ENCODE data around the gene CPNE4.

Gene CPNE4

GRCh38 chr3:131669600-131669999 is 365.2 kb downstream of the CPNE4 start:
- H3K36me3 ChIP-seq (ENCODE audit: insufficient read depth, low read length) = no peaks in the 10 kb centered on the region
- no peak overlapping the region for H3K9ac ChIP-seq (ENCODE audit: low read depth, low read length, poor library complexity, severe bottlenecking)
- no peaks in the 10 kb centered on the region for H3F3A ChIP-seq (ENCODE audit: low read depth)
- H3K4me3 ChIP-seq (ENCODE audit: low read length, poor library complexity, severe bottlenecking) = no peak overlapping the region
- no peaks in the 10 kb centered on the region for H3K27me3 ChIP-seq (ENCODE audit: insufficient read depth, low read length, poor library complexity, severe bottlenecking)
- no peaks in the 10 kb centered on the region for H3K4me1 ChIP-seq (ENCODE audit: insufficient read depth, low read length, poor library complexity, severe bottlenecking)
- H2AFZ ChIP-seq (ENCODE audit: low read length) = no peak overlapping the region
- H3K9me2 ChIP-seq (replicated peaks; ENCODE audit: low read depth, low read length) = no peaks in the 10 kb centered on the region
- TF ChIP-seq EZH2phosphoT487 (IDR thresholded peaks at IDR 0.05; ENCODE audit: borderline replicate concordance) (no peak), CTCF (conservative IDR thresholded peaks at IDR 0.05; ENCODE audit: low read length) (no peak)
- H3K4me2 ChIP-seq (ENCODE audit: low read depth, low read length, poor library complexity, severe bottlenecking) = no peak overlapping the region
- no peaks in the 10 kb centered on the region for H4K20me1 ChIP-seq (ENCODE audit: insufficient read depth, low read length, poor library complexity, severe bottlenecking)
- H3K9me3 ChIP-seq (ENCODE audit: insufficient read depth, low read depth, low read length) = no peaks in the 10 kb centered on the region
- H3K79me2 ChIP-seq (ENCODE audit: insufficient read depth, low read length) = no peaks in the 10 kb centered on the region

GRCh38 chr3:131658771-131659170 is 376.0 kb downstream of the CPNE4 start:
- Histone ChIP-seq H3K79me2 (ENCODE audit: insufficient read depth, low read length) (no peaks in the 10 kb centered on the region), H3K4me1 (ENCODE audit: insufficient read depth, low read length, poor library complexity, severe bottlenecking) (no peaks in the 10 kb centered on the region), H3F3A (ENCODE audit: low read depth) (no peaks in the 10 kb centered on the region), H3K4me3 (ENCODE audit: low read length, poor library complexity, severe bottlenecking) (no peak overlapping the region), H3K36me3 (ENCODE audit: insufficient read depth, low read length) (no peaks in the 10 kb centered on the region), H3K4me2 (ENCODE audit: low read depth, low read length, poor library complexity, severe bottlenecking) (no peak overlapping the region), H4K20me1 (ENCODE audit: insufficient read depth, low read length, poor library complexity, severe bottlenecking) (no peaks in the 10 kb centered on the region), H3K9me2 (replicated peaks; ENCODE audit: low read depth, low read length) (no peaks in the 10 kb centered on the region), H2AFZ (ENCODE audit: low read length) (no peak overlapping the region), H3K9me3 (ENCODE audit: insufficient read depth, low read depth, low read length) (no peaks in the 10 kb centered on the region), H3K9ac (ENCODE audit: low read depth, low read length, poor library complexity, severe bottlenecking) (no peak overlapping the region), H3K27me3 (ENCODE audit: insufficient read depth, low read length, poor library complexity, severe bottlenecking) (no peaks in the 10 kb centered on the region)
- TF ChIP-seq CTCF (conservative IDR thresholded peaks at IDR 0.05; ENCODE audit: low read length) = no peak
- no peak for TF ChIP-seq EZH2phosphoT487 (IDR thresholded peaks at IDR 0.05; ENCODE audit: borderline replicate concordance)

- no peak overlapping the region for H3K4me3 ChIP-seq (ENCODE audit: low read length, poor library complexity, severe bottlenecking)
- no peaks in the 10 kb centered on the region for H3K4me1 ChIP-seq (ENCODE audit: insufficient read depth, low read length, poor library complexity, severe bottlenecking)
- no peaks in the 10 kb centered on the region for H4K20me1 ChIP-seq (ENCODE audit: insufficient read depth, low read length, poor library complexity, severe bottlenecking)
- TF ChIP-seq CTCF (conservative IDR thresholded peaks at IDR 0.05; ENCODE audit: low read length) = no peak
- TF ChIP-seq EZH2phosphoT487 (IDR thresholded peaks at IDR 0.05; ENCODE audit: borderline replicate concordance) = no peak
- H3K9ac ChIP-seq (ENCODE audit: low read depth, low read length, poor library complexity, severe bottlenecking) = no peak overlapping the region
- H3F3A ChIP-seq (ENCODE audit: low read depth) = no peaks in the 10 kb centered on the region
- no peaks in the 10 kb centered on the region for H3K9me3 ChIP-seq (ENCODE audit: insufficient read depth, low read depth, low read length)
- no peaks in the 10 kb centered on the region for H3K36me3 ChIP-seq (ENCODE audit: insufficient read depth, low read length)
- H3K79me2 ChIP-seq (ENCODE audit: insufficient read depth, low read length) = no peaks in the 10 kb centered on the region
- H2AFZ ChIP-seq (ENCODE audit: low read length) = no peak overlapping the region
- no peaks in the 10 kb centered on the region for H3K9me2 ChIP-seq (replicated peaks; ENCODE audit: low read depth, low read length)
- no peaks in the 10 kb centered on the region for H3K27me3 ChIP-seq (ENCODE audit: insufficient read depth, low read length, poor library complexity, severe bottlenecking)
- no peak overlapping the region for H3K4me2 ChIP-seq (ENCODE audit: low read depth, low read length, poor library complexity, severe bottlenecking)
Observed at GRCh38 chr3:131658115-131658514, 376.7 kb downstream of the CPNE4 start.
